ENCODE results near the gene HM13. TPM values are rescaled to one million over a fixed set of nuclear protein-coding genes. Genes with fewer than 3 reads are reported as not detected.

The HM13 gene
- total and polyA plus RNA-seq, 2 donors (not counting 1 experiment from before 2014, with no cell fraction given): 73.2 to 85.1 TPM

DNA sequence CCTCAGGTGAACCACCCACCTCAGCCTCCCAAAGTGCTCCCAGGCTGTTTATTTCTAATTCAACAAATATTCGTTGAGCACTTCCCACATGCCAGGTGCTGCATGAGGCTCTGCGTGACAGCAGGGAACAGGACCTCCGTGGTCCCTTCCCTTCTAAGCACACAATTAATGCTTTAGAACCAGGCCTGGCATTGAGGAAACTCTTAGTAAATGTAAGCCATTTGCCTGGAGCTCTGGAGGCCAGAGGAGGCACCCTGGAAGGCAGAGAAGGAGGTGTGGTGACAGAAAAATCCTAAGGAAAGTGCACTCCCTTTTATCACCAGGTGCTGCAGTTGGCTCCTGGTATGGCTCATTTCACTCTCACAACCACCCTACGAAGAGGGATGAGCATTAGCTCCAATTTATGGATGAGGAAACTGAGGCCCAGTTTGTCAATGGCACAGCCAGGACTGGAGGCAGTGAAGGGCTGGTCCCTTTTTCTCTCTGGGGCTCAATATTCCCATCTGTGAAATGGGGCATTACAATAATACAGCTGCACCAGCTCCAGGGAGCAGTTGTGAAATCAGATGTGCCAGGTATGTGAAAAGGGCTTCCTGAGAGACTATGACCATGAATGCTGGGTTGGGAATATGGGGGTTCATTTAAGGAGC lies 82.7 kb downstream of the HM13 start:
- CTCF ChIA-PET: interaction anchor here (1.1 to 1.3 kb wide), 2 partner anchors 16 to 27 kb away, joined by 5 to 6 read pairs; no protein-coding TSS in a partner anchor
- POLR2A ChIA-PET: no interaction called here
- Histone ChIP-seq H3K79me2 (ENCODE audit: control insufficient read depth, insufficient read depth, low read length) (no peaks in the 10 kb centered on the region), H3K36me3 (replicated peaks in 1 of 2; ENCODE audit: control extremely low read depth in 1 of 2, control insufficient read depth in 1 of 2, extremely low read depth in 1 of 2, insufficient read depth in 2 of 2, low read length in 1 of 2) (no peaks in the 10 kb centered on the region), H2AFZ (ENCODE audit: insufficient read depth, low read depth, low read length, poor library complexity, severe bottlenecking) (no peak overlapping the region), H3K9ac (ENCODE audit: low read length) (no peak overlapping the region), H3K4me1 (ENCODE audit: control insufficient read depth in 2 of 2, insufficient read depth in 2 of 2, low read length in 2 of 2) (no peaks in the 10 kb centered on the region), H3K27me3 (replicated peaks in 1 of 4; ENCODE audit: control extremely low read depth in 1 of 4, control insufficient read depth in 3 of 4, insufficient read depth in 4 of 4, low read length in 3 of 4) (no peaks in the 10 kb centered on the region), H3K9me3 (ENCODE audit: control extremely low read depth in 1 of 3, control insufficient read depth in 2 of 3, insufficient read depth in 1 of 3, low read length in 2 of 3) (peaks cover 0 to 3% (median 0%) of the 10 kb centered on the region in 3 donors), H3K4me3 (ENCODE audit: control extremely low read depth in 1 of 5, extremely low read depth in 1 of 5, insufficient read depth in 1 of 5, low read depth in 2 of 5, low read length in 4 of 5) (no peak overlapping the region), H4K20me1 (ENCODE audit: control insufficient read depth, insufficient read depth, low read length, poor library complexity, severe bottlenecking) (no peaks in the 10 kb centered on the region), H3K27ac (ENCODE audit: low read length in 2 of 2) (no peak overlapping the region), H3K4me2 (replicated peaks; ENCODE audit: low read depth, low read length, poor library complexity, severe bottlenecking) (no peak overlapping the region)
- TF ChIP-seq, protein P1, sequence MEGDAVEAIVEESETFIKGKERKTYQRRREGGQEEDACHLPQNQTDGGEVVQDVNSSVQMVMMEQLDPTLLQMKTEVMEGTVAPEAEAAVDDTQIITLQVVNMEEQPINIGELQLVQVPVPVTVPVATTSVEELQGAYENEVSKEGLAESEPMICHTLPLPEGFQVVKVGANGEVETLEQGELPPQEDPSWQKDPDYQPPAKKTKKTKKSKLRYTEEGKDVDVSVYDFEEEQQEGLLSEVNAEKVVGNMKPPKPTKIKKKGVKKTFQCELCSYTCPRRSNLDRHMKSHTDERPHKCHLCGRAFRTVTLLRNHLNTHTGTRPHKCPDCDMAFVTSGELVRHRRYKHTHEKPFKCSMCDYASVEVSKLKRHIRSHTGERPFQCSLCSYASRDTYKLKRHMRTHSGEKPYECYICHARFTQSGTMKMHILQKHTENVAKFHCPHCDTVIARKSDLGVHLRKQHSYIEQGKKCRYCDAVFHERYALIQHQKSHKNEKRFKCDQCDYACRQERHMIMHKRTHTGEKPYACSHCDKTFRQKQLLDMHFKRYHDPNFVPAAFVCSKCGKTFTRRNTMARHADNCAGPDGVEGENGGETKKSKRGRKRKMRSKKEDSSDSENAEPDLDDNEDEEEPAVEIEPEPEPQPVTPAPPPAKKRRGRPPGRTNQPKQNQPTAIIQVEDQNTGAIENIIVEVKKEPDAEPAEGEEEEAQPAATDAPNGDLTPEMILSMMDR (IDR thresholded peaks at IDR 0.05): no peak
- no peak for TF ChIP-seq EZH2 (IDR thresholded peaks at IDR 0.05; ENCODE audit: borderline replicate concordance, insufficient read depth, low read depth, low read length, poor library complexity, severe bottlenecking)
- no peak for DNase-seq
- Mint-ChIP-seq H3K4me1 (no peaks in the 10 kb centered on the region), H3K4me3 (no peak overlapping the region), H3K27ac (no peak overlapping the region), H3K27me3 (peaks cover 3% of the 10 kb centered on the region), H3K9me3 (ENCODE audit: insufficient read depth) (no peaks in the 10 kb centered on the region)
- intact Hi-C loops (cut with micrococcal nuclease): no loop called here
- ATAC-seq (ENCODE audit: low read depth): no peak
- WGBS (ENCODE audit: insufficient coverage): 71% methylated on average over 1 of the region's 4 CpGs

DNA sequence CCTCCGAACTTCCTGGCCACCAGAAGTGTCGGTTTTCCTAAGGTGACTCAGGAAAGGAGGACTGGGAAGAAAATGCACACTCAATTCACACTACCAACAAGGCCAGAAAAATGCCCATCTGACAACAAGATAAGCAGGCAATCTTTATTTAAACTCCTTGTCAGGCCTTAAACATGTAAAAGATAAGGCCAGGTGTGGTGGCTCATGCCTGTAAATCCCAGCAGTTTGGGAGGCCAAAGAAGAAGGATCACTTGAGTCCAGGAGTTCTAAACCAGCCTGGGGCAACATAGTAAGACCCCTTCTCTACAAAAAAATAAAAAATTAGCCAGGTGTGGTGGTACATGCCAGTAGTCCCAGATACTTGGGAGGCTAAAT lies 83.2 kb downstream of the HM13 start:
- Histone ChIP-seq H3K36me3 (replicated peaks in 1 of 2; ENCODE audit: control extremely low read depth in 1 of 2, control insufficient read depth in 1 of 2, extremely low read depth in 1 of 2, insufficient read depth in 2 of 2, low read length in 1 of 2) (no peaks in the 10 kb centered on the region), H4K20me1 (ENCODE audit: control insufficient read depth, insufficient read depth, low read length, poor library complexity, severe bottlenecking) (no peaks in the 10 kb centered on the region), H3K4me3 (ENCODE audit: control extremely low read depth in 1 of 5, extremely low read depth in 1 of 5, insufficient read depth in 1 of 5, low read depth in 2 of 5, low read length in 4 of 5) (no peak overlapping the region), H2AFZ (ENCODE audit: insufficient read depth, low read depth, low read length, poor library complexity, severe bottlenecking) (no peak overlapping the region), H3K4me1 (ENCODE audit: control insufficient read depth in 2 of 2, insufficient read depth in 2 of 2, low read length in 2 of 2) (no peaks in the 10 kb centered on the region), H3K4me2 (replicated peaks; ENCODE audit: low read depth, low read length, poor library complexity, severe bottlenecking) (no peak overlapping the region), H3K27me3 (replicated peaks in 1 of 4; ENCODE audit: control extremely low read depth in 1 of 4, control insufficient read depth in 3 of 4, insufficient read depth in 4 of 4, low read length in 3 of 4) (peaks cover 0 to under 1% (median under 1%) of the 10 kb centered on the region in 4 experiments), H3K9ac (ENCODE audit: low read length) (no peak overlapping the region), H3K9me3 (ENCODE audit: control extremely low read depth in 1 of 3, control insufficient read depth in 2 of 3, insufficient read depth in 1 of 3, low read length in 2 of 3) (peaks cover 0 to 3% (median 0%) of the 10 kb centered on the region in 3 donors), H3K79me2 (ENCODE audit: control insufficient read depth, insufficient read depth, low read length) (no peaks in the 10 kb centered on the region), H3K27ac (ENCODE audit: low read length in 2 of 2) (no peak overlapping the region)
- peaks cover 5% of the 10 kb centered on the region for H3K27me3 Mint-ChIP-seq
- no peak for ATAC-seq (ENCODE audit: low read depth)
- POLR2A ChIA-PET: no interaction called here
- no CpG with 5 or more reads among the region's 2 CpGs for WGBS (ENCODE audit: insufficient coverage)
- CTCF ChIA-PET: interaction anchor here (1.1 kb wide), 1 partner anchor 15 kb away, joined by 5 read pairs; no protein-coding TSS in a partner anchor
- DNase-seq: no peak
- intact Hi-C loops (cut with micrococcal nuclease): no loop called here
- H3K4me1 Mint-ChIP-seq: peaks cover under 1% of the 10 kb centered on the region
- TF ChIP-seq, protein P1 (IDR thresholded peaks at IDR 0.05): no peak
- no peak for TF ChIP-seq EZH2 (IDR thresholded peaks at IDR 0.05; ENCODE audit: borderline replicate concordance, insufficient read depth, low read depth, low read length, poor library complexity, severe bottlenecking)
- no peaks in the 10 kb centered on the region for H3K9me3 Mint-ChIP-seq (ENCODE audit: insufficient read depth)
- H3K4me3 Mint-ChIP-seq: no peak overlapping the region
- H3K27ac Mint-ChIP-seq: no peak overlapping the region
